CD1c-positive myeloid dendritic cell (primary cell): ENCODE results near the gene COL5A1.
A peak's percentile ranks its signal among the peaks of the same experiment; 100 is the strongest.

Experiments used
- DNase-seq: peaks from one replicate; pipeline ENCODE4 v3.0.0-alpha.2; 2016; ENCODE audit errors: extremely low spot score

Gene COL5A1

GRCh38 chr9:134725605-134725940 lies 84.0 kb downstream of the COL5A1 start:
- DNase-seq, result peak; percentile 49

- no peak for DNase-seq
Measured at GRCh38 chr9:134726026-134726721, 84.6 kb downstream of the COL5A1 start.

GRCh38 chr9:134726722-134727034 lies 85.1 kb downstream of the COL5A1 start:
- DNase-seq, result no peak

GRCh38 chr9:134728021-134728795 lies 86.6 kb downstream of the COL5A1 start:
- DNase-seq, result no peak

- no peak for DNase-seq
Measured at GRCh38 chr9:134728801-134729495, 87.3 kb downstream of the COL5A1 start.

- DNase-seq, result no peak
Measured at GRCh38 chr9:134730011-134730760, 88.6 kb downstream of the COL5A1 start.

GRCh38 chr9:134730761-134731496 lies 89.3 kb downstream of the COL5A1 start:
- DNase-seq, result no peak

- DNase-seq, result no peak
Measured at GRCh38 chr9:134731497-134732391, 90.1 kb downstream of the COL5A1 start.

- DNase-seq, result no peak
Measured at GRCh38 chr9:134732392-134733110, 90.9 kb downstream of the COL5A1 start.

GRCh38 chr9:134733480-134734232 lies 92.1 kb downstream of the COL5A1 start:
- no peak for DNase-seq

GRCh38 chr9:134734270-134734669 lies 92.7 kb downstream of the COL5A1 start:
- DNase-seq, result no peak

GRCh38 chr9:134735441-134736175 lies 94.0 kb downstream of the COL5A1 start:
- no peak for DNase-seq

GRCh38 chr9:134736791-134737497 lies 95.3 kb downstream of the COL5A1 start:
- no peak for DNase-seq

- no peak for DNase-seq
Measured at GRCh38 chr9:134737842-134738580, 96.4 kb downstream of the COL5A1 start.

- DNase-seq, result peak; percentile 38
Measured at GRCh38 chr9:134738869-134739659, 97.5 kb downstream of the COL5A1 start.

- no peak for DNase-seq
Measured at GRCh38 chr9:134739660-134739968, 98.0 kb downstream of the COL5A1 start.
